A549 (cell line): ENCODE results near the gene KRTAP10-8. TPM values are rescaled to one million over a fixed set of nuclear protein-coding genes. Genes with fewer than 3 reads are reported as not detected.

Experiments used
- ATAC-seq, 2 experiments: fragments of 200-7000 bp in 1 of 2; fragments of >200 bp in 1 of 2; cut with Nextera tagmentation in 1 of 2; cut with Tn5 transposase in 1 of 2; 3 replicates each; pipeline versions ENCODE4 v1.8.0 to v1.9.1; 2018 to 2020; ENCODE audit warnings: mild to moderate bottlenecking in 1 of 2, moderate library complexity in 1 of 2
- CTCF ChIA-PET: fragments of 300-600 bp; sonication (Branson Sonifier 250); formaldehyde crosslinking; extraction: SDS; loops from one replicate; lab custom pipeline; 2021; ENCODE audit warnings: antibody characterized with exemption, inconsistent platforms; lab: Yijun Ruan, JAX
- POLR2A ChIA-PET: fragments of 350-600 bp; formaldehyde crosslinking; extraction: SDS; loops from one replicate; lab custom pipeline; 2021; ENCODE audit warnings: antibody characterized with exemption, inconsistent platforms; lab: Yijun Ruan, JAX
- DNase-seq, 2 experiments: peaks; one replicate each; pipeline versions ENCODE4 v3.0.0 to v3.0.0-alpha.2; 2011 to 2016; ENCODE audit warnings: low read depth in 1 of 2, low spot score in 1 of 2
- FAIRE-seq: peaks from 2 replicates; lab custom pipeline; 2011; peaks lifted over from hg19 to GRCh38; lab: Jason Lieb, UNC
- H3K27ac ChIP-seq, 2 experiments: fragments of >200 bp; sonication (Bioruptor Twin); formaldehyde crosslinking; 3 replicates each; pipeline ENCODE4 v1.5.1; 2016 to 2017
- H3K4me1 ChIP-seq: fragments of >200 bp; sonication (Bioruptor Twin); formaldehyde crosslinking; 3 replicates; pipeline ENCODE4 v1.6.1; 2016
- H3K4me2 ChIP-seq: fragments of >200 bp; sonication (Bioruptor Twin); formaldehyde crosslinking; 3 replicates; pipeline ENCODE4 v1.6.1; 2016
- H3K4me3 ChIP-seq: fragments of >200 bp; sonication (Bioruptor Twin); formaldehyde crosslinking; 3 replicates; pipeline ENCODE4 v1.5.1; 2016
- H3K9me3 ChIP-seq: fragments of >200 bp; sonication (Bioruptor Twin); formaldehyde crosslinking; 3 replicates; pipeline ENCODE4 v1.6.1; 2016
- CBX8 ChIP-seq: fragments of 200-600 bp; sonication (generic); IDR thresholded peaks from 2 replicates; pipeline ENCODE4 v1.6.1; 2016
- CHD4 ChIP-seq: fragments of 200-600 bp; sonication (generic); IDR thresholded peaks from 2 replicates; pipeline ENCODE4 v1.6.1; 2016; ENCODE audit warnings: antibody characterized with exemption, mild to moderate bottlenecking, borderline replicate concordance
- FOXS1 ChIP-seq: fragments of 250-450 bp; sonication (Bioruptor Pico); IDR thresholded peaks from 2 replicates; pipeline ENCODE4 v1.5.0; 2020; ENCODE audit warnings: mild to moderate bottlenecking, moderate library complexity
- HEYL ChIP-seq: fragments of 250-450 bp; sonication (Bioruptor Pico); IDR thresholded peaks from 2 replicates; pipeline ENCODE4 v1.8.0; 2021; ENCODE audit warnings: mild to moderate bottlenecking, moderate library complexity
- HMGXB4 ChIP-seq: fragments of 250-450 bp; sonication (Bioruptor Pico); IDR thresholded peaks from 2 replicates; pipeline ENCODE4 v1.5.0; 2021; ENCODE audit warnings: mild to moderate bottlenecking, moderate library complexity, borderline replicate concordance
- KDM1A ChIP-seq: fragments of 200-600 bp; sonication (generic); IDR thresholded peaks from 2 replicates; pipeline ENCODE4 v1.6.1; 2016; ENCODE audit warnings: low read depth, mild to moderate bottlenecking
- NPAS2 ChIP-seq: fragments of 250-450 bp; sonication (Bioruptor Pico); IDR thresholded peaks from 2 replicates; pipeline ENCODE4 v1.8.0; 2022; ENCODE audit warnings: mild to moderate bottlenecking, moderate library complexity, borderline replicate concordance
- POLR2AphosphoS2 ChIP-seq: conservative IDR thresholded peaks from 2 replicates; pipeline ENCODE4 v1.6.1; 2012; ENCODE audit warnings: low read length, improper control_type of control experiment, inconsistent platforms
- RAD21 ChIP-seq, 2 experiments: fragments of >200 bp in 1 of 2; sonication (Bioruptor Twin) in 1 of 2; formaldehyde crosslinking in 1 of 2; IDR thresholded peaks in 1 of 2; conservative IDR thresholded peaks in 1 of 2; 2 replicates in 1 of 2; 3 replicates in 1 of 2; pipeline ENCODE4 v1.6.1; 2012 to 2018; ENCODE audit warnings: inconsistent platforms in 1 of 2
- RARB ChIP-seq: fragments of 250-450 bp; sonication (Bioruptor Pico); IDR thresholded peaks from 2 replicates; pipeline ENCODE4 v1.8.0; 2021; ENCODE audit warnings: mild to moderate bottlenecking, moderate library complexity
- RCOR1 ChIP-seq: fragments of 150-350 bp; IDR thresholded peaks from 2 replicates; pipeline ENCODE4 v1.6.1; 2014; ENCODE audit warnings: antibody characterized with exemption, low read length, low read depth
- REST ChIP-seq: fragments of 200-600 bp; sonication (generic); IDR thresholded peaks from 2 replicates; pipeline ENCODE4 v1.6.1; 2016; ENCODE audit warnings: antibody characterized with exemption, mild to moderate bottlenecking, moderate library complexity
- RNF2 ChIP-seq: fragments of 200-600 bp; sonication (generic); IDR thresholded peaks from 2 replicates; pipeline ENCODE4 v1.6.1; 2016; ENCODE audit warnings: low read depth, mild to moderate bottlenecking, antibody characterized with exemption, moderate library complexity, borderline replicate concordance
- SMC3 ChIP-seq: fragments of >200 bp; sonication (Bioruptor Twin); formaldehyde crosslinking; IDR thresholded peaks from 3 replicates; pipeline ENCODE4 v1.6.1; 2018; ENCODE audit warnings: inconsistent platforms
- TFCP2L1 ChIP-seq: fragments of 250-450 bp; sonication (Bioruptor Pico); IDR thresholded peaks from 2 replicates; pipeline ENCODE4 v1.5.0; 2021; ENCODE audit warnings: mild to moderate bottlenecking
- ZC3H11A ChIP-seq: fragments of 450-650 bp; IDR thresholded peaks from 2 replicates; pipeline ENCODE4 v1.6.1; 2014; ENCODE audit warnings: antibody characterized with exemption, mild to moderate bottlenecking
- ZNF302 ChIP-seq: fragments of 250-450 bp; sonication (Bioruptor Pico); IDR thresholded peaks from 2 replicates; pipeline ENCODE4 v1.9.0; 2021; ENCODE audit warnings: inconsistent platforms, mild to moderate bottlenecking, moderate library complexity
- WGBS: methylation state at CpG from one replicate; pipeline ENCODE4 v1.1.6; 2017; ENCODE audit errors: missing lambda C conversion rate; 5-methylcytosine and 5-hydroxymethylcytosine counted together
- polyA plus RNA-seq, 4 experiments: library from polyadenylated mRNA; depleted of rRNA in 3 of 4; stranded (reverse); fragments of >200 nt; fragmentation: RNase III in 1 of 4; extraction: RNeasy Plus Mini Kit Qiagen cat#74134 plus additional on column Dnase treatment in 1 of 4; gene quantifications; 2 replicates in 3 of 4; 3 replicates in 1 of 4; pipeline ENCODE4 v1.2.3, GENCODE V29; 2011 to 2017

KRTAP10-8 gene
- polyA plus RNA-seq, 2 of the 4 experiments (the other 2 are of a cell fraction) = not detected

- DNase-seq (no peak), FAIRE-seq (no peak), ATAC-seq (no peak)
- Histone ChIP-seq H3K27ac (no peak overlapping the region), H3K4me2 (no peak overlapping the region), H3K4me1 (no peaks in the 10 kb centered on the region), H3K4me3 (no peak overlapping the region), H3K9me3 (no peaks in the 10 kb centered on the region)
- TF ChIP-seq TFCP2L1 (CRISPR knock-in tag) (no peak), CHD4 (no peak)
- POLR2A ChIA-PET = no interaction called here
- WGBS = 86% methylated on average over 14 of the region's 20 CpGs
- CTCF ChIA-PET = interaction anchor here (0.8 kb wide), 1 partner anchor 9 kb away, joined by 3 read pairs; no protein-coding TSS in a partner anchor
These were observed 18.1 kb upstream of the KRTAP10-8 start for GRCh38 chr21:44593598-44594405.

- no peak for DNase-seq
- H3K4me1 ChIP-seq = no peaks in the 10 kb centered on the region
- TF ChIP-seq POLR2AphosphoS2 (no peak), FOXS1 (CRISPR knock-in tag) (no peak), ZNF302 (no peak), RARB (CRISPR knock-in tag) (no peak), RCOR1 (no peak)
- WGBS = 57% methylated on average over 12 of the region's 12 CpGs
- no peak overlapping the region for H3K4me2 ChIP-seq
- no peak for FAIRE-seq
- no peak overlapping the region for H3K27ac ChIP-seq
- H3K9me3 ChIP-seq = no peaks in the 10 kb centered on the region
- ATAC-seq = no peak
- H3K4me3 ChIP-seq = no peak overlapping the region
- CTCF ChIA-PET = interaction anchor here (0.8 kb wide), 1 partner anchor 10 kb away, joined by 3 read pairs; no protein-coding TSS in a partner anchor
- POLR2A ChIA-PET = no interaction called here
These were observed 17.4 kb upstream of the KRTAP10-8 start for GRCh38 chr21:44594406-44594916.

- CTCF ChIA-PET = no interaction called here
- WGBS = 77% methylated on average over 4 of the region's 6 CpGs
- no peak overlapping the region for H3K4me3 ChIP-seq
- FAIRE-seq = no peak
- TF ChIP-seq FOXS1 (CRISPR knock-in tag) (no peak), RARB (CRISPR knock-in tag) (no peak), ZC3H11A (no peak), SMC3 (no peak), NPAS2 (CRISPR knock-in tag) (no peak), RCOR1 (no peak), RAD21 (conservative IDR thresholded peaks at IDR 0.05 in 1 of 2, IDR thresholded peaks at IDR 0.05 in 1 of 2) (no peak), HMGXB4 (CRISPR knock-in tag) (no peak), HEYL (CRISPR knock-in tag) (no peak), RNF2 (no peak), KDM1A (no peak), CBX8 (no peak), REST (no peak)
- TF ChIP-seq, all 56 proteins: peak for 0
- POLR2A ChIA-PET = no interaction called here
- Histone ChIP-seq H3K27ac (no peak overlapping the region), H3K9me3 (no peaks in the 10 kb centered on the region), H3K4me2 (no peak overlapping the region), H3K4me1 (no peaks in the 10 kb centered on the region)
- ATAC-seq = no peak
- DNase-seq = no peak
These were observed 16.4 kb upstream of the KRTAP10-8 start for GRCh38 chr21:44595524-44595923.
